IPS-18c (cell line): Measurements from ENCODE around the gene CARD6.

ENCODE experiments used
- H3K4me3 ChIP-seq: 2 replicates; pipeline ENCODE4 v1.7.0; 2013; ENCODE audit warnings: low read depth, mild to moderate bottlenecking, low read length, moderate library complexity; ENCODE audit not compliant: insufficient read depth
- H3K9me3 ChIP-seq: one replicate; pipeline ENCODE4 v1.6.1; 2013; ENCODE audit warnings: mild to moderate bottlenecking, low read length, moderate library complexity; ENCODE audit not compliant: control insufficient read depth, insufficient read depth

The CARD6 gene

GRCh38 chr5:40827188-40827977 lies 13.8 kb upstream of the CARD6 start:
- no peak overlapping the region for H3K4me3 ChIP-seq
- no peaks in the 10 kb centered on the region for H3K9me3 ChIP-seq

GRCh38 chr5:40828021-40828631 lies 13.0 kb upstream of the CARD6 start:
- H3K4me3 ChIP-seq: no peak overlapping the region
- H3K9me3 ChIP-seq: no peaks in the 10 kb centered on the region

- H3K4me3 ChIP-seq: no peak overlapping the region
Observed at GRCh38 chr5:40828690-40829661, 12.2 kb upstream of the CARD6 start.

GRCh38 chr5:40829748-40830533 lies 11.2 kb upstream of the CARD6 start:
- H3K4me3 ChIP-seq: no peak overlapping the region
- H3K9me3 ChIP-seq: no peaks in the 10 kb centered on the region

More at GRCh38 chr5:40828690-40829661, 12.2 kb upstream of the CARD6 start:
- no peaks in the 10 kb centered on the region for H3K9me3 ChIP-seq

- Histone ChIP-seq H3K9me3 (no peaks in the 10 kb centered on the region), H3K4me3 (no peak overlapping the region)
Observed at GRCh38 chr5:40831346-40832210, 9.6 kb upstream of the CARD6 start.

- no peaks in the 10 kb centered on the region for H3K9me3 ChIP-seq
- H3K4me3 ChIP-seq: no peak overlapping the region
Observed at GRCh38 chr5:40832345-40832744, 8.8 kb upstream of the CARD6 start.

- peaks cover 2% of the 10 kb centered on the region for H3K9me3 ChIP-seq
- H3K4me3 ChIP-seq: peak overlapping the region; percentile 98
Observed at GRCh38 chr5:40833712-40834229, 7.4 kb upstream of the CARD6 start.

- peak overlapping the region; percentile 98 for H3K4me3 ChIP-seq
- peaks cover 2% of the 10 kb centered on the region for H3K9me3 ChIP-seq
Observed at GRCh38 chr5:40834391-40834848, 6.7 kb upstream of the CARD6 start.

GRCh38 chr5:40834849-40835787 lies 6.0 kb upstream of the CARD6 start, which contains the start of gene RPL37:
Gene RPL37, minus strand, starts transcription at chr5:40835222. Its CDS starts 37 bp downstream, at chr5:40835185.
- Histone ChIP-seq H3K9me3 (peaks cover 2% of the 10 kb centered on the region), H3K4me3 (peak within 1 kb of the TSS; percentile 98)

- Histone ChIP-seq H3K4me3 (no peak overlapping the region), H3K9me3 (peaks cover 2% of the 10 kb centered on the region)
Observed at GRCh38 chr5:40838086-40838485, 3.1 kb upstream of the CARD6 start.

- H3K4me3 ChIP-seq: no peak overlapping the region
- peaks cover 2% of the 10 kb centered on the region for H3K9me3 ChIP-seq
Observed at GRCh38 chr5:40842351-40842750, 1.2 kb downstream of the CARD6 start.

- H3K9me3 ChIP-seq: no peaks in the 10 kb centered on the region
- no peak overlapping the region for H3K4me3 ChIP-seq
Observed at GRCh38 chr5:40844565-40844964, 3.4 kb downstream of the CARD6 start.

- no peaks in the 10 kb centered on the region for H3K9me3 ChIP-seq
- H3K4me3 ChIP-seq: no peak overlapping the region
Observed at GRCh38 chr5:40846371-40846770, 5.2 kb downstream of the CARD6 start.

GRCh38 chr5:40847525-40847924 lies 6.4 kb downstream of the CARD6 start:
- no peak overlapping the region for H3K4me3 ChIP-seq

More at GRCh38 chr5:40847525-40847924, 6.4 kb downstream of the CARD6 start:
- H3K9me3 ChIP-seq: no peaks in the 10 kb centered on the region
